PFSK-1 (cell line): ENCODE measurements around the gene GSN.

Experiments used
- FOXP2 ChIP-seq: optimal IDR thresholded peaks from 2 replicates; pipeline ENCODE3; 2011; ENCODE audit warnings: borderline replicate concordance, control low read depth, inconsistent platforms; ENCODE audit not compliant: insufficient read depth; ENCODE audit errors: extremely low read length, extremely low read depth
- POLR2AphosphoS5 ChIP-seq: IDR thresholded peaks from 2 replicates; pipeline ENCODE4 v1.6.1; 2012; ENCODE audit warnings: low read depth, mild to moderate bottlenecking, control low read depth, low read length, moderate library complexity
- SIN3A ChIP-seq: IDR thresholded peaks from 2 replicates; pipeline ENCODE4 v1.6.1; 2012; ENCODE audit warnings: mild to moderate bottlenecking, low read length, moderate library complexity, borderline replicate concordance; ENCODE audit not compliant: insufficient read depth
- TAF1 ChIP-seq: IDR thresholded peaks from 2 replicates; pipeline ENCODE4 v1.6.1; 2012; ENCODE audit warnings: low read length, control low read depth, borderline replicate concordance; ENCODE audit not compliant: insufficient read depth
- TF ChIP-seq, protein P1 (sequence below), 2 experiments: IDR thresholded peaks; 2 replicates each; pipeline versions ENCODE4 v1.6.1 to v1.8.0; 2011 to 2012; ENCODE audit warnings: low read depth in 2 of 2, low read length in 2 of 2, control low read depth in 1 of 2, inconsistent platforms in 1 of 2, mild to moderate bottlenecking in 1 of 2, moderate library complexity in 1 of 2; ENCODE audit not compliant: insufficient read depth in 1 of 2

GSN gene

GRCh38 chr9:121336665-121337064, 68.7 kb downstream of the GSN start:
- TF ChIP-seq, protein P1, sequence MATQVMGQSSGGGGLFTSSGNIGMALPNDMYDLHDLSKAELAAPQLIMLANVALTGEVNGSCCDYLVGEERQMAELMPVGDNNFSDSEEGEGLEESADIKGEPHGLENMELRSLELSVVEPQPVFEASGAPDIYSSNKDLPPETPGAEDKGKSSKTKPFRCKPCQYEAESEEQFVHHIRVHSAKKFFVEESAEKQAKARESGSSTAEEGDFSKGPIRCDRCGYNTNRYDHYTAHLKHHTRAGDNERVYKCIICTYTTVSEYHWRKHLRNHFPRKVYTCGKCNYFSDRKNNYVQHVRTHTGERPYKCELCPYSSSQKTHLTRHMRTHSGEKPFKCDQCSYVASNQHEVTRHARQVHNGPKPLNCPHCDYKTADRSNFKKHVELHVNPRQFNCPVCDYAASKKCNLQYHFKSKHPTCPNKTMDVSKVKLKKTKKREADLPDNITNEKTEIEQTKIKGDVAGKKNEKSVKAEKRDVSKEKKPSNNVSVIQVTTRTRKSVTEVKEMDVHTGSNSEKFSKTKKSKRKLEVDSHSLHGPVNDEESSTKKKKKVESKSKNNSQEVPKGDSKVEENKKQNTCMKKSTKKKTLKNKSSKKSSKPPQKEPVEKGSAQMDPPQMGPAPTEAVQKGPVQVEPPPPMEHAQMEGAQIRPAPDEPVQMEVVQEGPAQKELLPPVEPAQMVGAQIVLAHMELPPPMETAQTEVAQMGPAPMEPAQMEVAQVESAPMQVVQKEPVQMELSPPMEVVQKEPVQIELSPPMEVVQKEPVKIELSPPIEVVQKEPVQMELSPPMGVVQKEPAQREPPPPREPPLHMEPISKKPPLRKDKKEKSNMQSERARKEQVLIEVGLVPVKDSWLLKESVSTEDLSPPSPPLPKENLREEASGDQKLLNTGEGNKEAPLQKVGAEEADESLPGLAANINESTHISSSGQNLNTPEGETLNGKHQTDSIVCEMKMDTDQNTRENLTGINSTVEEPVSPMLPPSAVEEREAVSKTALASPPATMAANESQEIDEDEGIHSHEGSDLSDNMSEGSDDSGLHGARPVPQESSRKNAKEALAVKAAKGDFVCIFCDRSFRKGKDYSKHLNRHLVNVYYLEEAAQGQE (IDR thresholded peaks at IDR 0.05; ENCODE audit: insufficient read depth in 1 of 2, low read depth in 2 of 2, low read length in 2 of 2) = no peak
- TF ChIP-seq POLR2AphosphoS5 = no peak
- no peak for TF ChIP-seq SIN3A
- TF ChIP-seq FOXP2 = no peak
- no peak for TF ChIP-seq TAF1

DNA sequence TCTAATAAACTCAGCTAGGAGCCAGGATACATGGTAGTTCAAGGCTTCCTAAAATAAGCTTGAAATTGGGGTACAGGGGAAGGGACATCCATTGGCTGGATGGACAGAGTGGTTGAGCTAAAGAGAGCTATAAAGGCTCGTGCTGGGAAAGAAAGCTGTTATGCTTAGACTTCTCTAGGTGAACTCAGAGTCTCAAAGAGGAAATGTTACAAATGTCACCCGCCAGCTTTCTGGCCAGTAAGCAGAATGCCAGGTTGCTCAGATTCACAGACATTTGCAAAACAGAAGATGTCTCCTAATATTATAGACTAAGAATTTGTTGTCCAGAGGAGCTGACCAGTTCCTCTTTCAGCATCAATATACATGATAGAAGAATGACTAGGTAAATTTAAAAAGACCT, 71.5 kb downstream of the GSN start:
- TF ChIP-seq, protein P1 (IDR thresholded peaks at IDR 0.05; ENCODE audit: insufficient read depth in 1 of 2, low read depth in 2 of 2, low read length in 2 of 2) = no peak
- TF ChIP-seq SIN3A (no peak), TAF1 (no peak), POLR2AphosphoS5 (no peak), FOXP2 (no peak)

- TF ChIP-seq SIN3A (no peak), FOXP2 (no peak), POLR2AphosphoS5 (no peak), TAF1 (no peak)
- TF ChIP-seq, protein P1 (IDR thresholded peaks at IDR 0.05; ENCODE audit: insufficient read depth in 1 of 2, low read depth in 2 of 2, low read length in 2 of 2) = no peak
These were observed 72.9 kb downstream of the GSN start for GRCh38 chr9:121340676-121341392.

DNA sequence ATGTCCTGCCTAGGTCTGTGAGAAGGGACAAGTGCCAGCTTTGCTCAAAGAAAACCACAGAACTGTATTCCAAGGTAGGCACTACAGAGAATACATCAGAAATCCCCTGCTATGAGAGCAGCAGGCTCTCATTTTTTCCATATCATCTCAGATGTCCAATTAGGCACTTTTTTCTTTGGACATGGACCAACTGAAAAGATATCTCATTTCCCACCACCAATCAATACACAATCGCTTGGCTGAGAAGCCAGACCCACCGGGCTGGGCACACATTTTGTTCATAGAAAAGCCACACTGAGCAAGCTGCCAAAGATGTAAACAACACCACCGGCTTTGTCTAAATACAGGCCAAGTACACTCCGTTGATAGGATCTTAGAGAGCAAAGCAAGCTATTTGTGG, 76.2 kb downstream of the GSN start:
- TF ChIP-seq POLR2AphosphoS5 (no peak), FOXP2 (no peak), SIN3A (no peak), TAF1 (no peak)
- TF ChIP-seq, protein P1 (IDR thresholded peaks at IDR 0.05; ENCODE audit: insufficient read depth in 1 of 2, low read depth in 2 of 2, low read length in 2 of 2) = no peak
